Measurements from ENCODE around the gene DEFB132.

The DEFB132 gene

GRCh38 chr20:266596-267562 lies 9.4 kb downstream of the DEFB132 start:
- peak; percentile 86 for DNase-seq

- no peak for DNase-seq
Measured at GRCh38 chr20:270517-270916, 13.0 kb downstream of the DEFB132 start.

- DNase-seq: no peak
Measured at GRCh38 chr20:271069-271468, 13.5 kb downstream of the DEFB132 start.

GRCh38 chr20:271528-271927 lies 14.0 kb downstream of the DEFB132 start:
- DNase-seq: no peak

GRCh38 chr20:272718-273117 lies 15.2 kb downstream of the DEFB132 start:
- DNase-seq: no peak

- DNase-seq: no peak
Measured at GRCh38 chr20:273884-274283, 16.4 kb downstream of the DEFB132 start.

GRCh38 chr20:275791-276190 lies 18.3 kb downstream of the DEFB132 start:
- no peak for DNase-seq

- no peak for DNase-seq
Measured at GRCh38 chr20:276620-277495, 19.3 kb downstream of the DEFB132 start.

GRCh38 chr20:277496-277781 lies 19.9 kb downstream of the DEFB132 start:
- no peak for DNase-seq

GRCh38 chr20:278181-278580 lies 20.7 kb downstream of the DEFB132 start:
- DNase-seq: no peak

- DNase-seq: peak; percentile 62
Measured at GRCh38 chr20:278607-279571, 21.4 kb downstream of the DEFB132 start.

- no peak for DNase-seq
Measured at GRCh38 chr20:284172-284571, 26.6 kb downstream of the DEFB132 start.

- no peak for DNase-seq
Measured at GRCh38 chr20:286508-286907, 29.0 kb downstream of the DEFB132 start.

- no peak for DNase-seq
Measured at GRCh38 chr20:288956-289692, 31.6 kb downstream of the DEFB132 start.

GRCh38 chr20:289693-290083 lies 32.2 kb downstream of the DEFB132 start:
- DNase-seq: no peak

- DNase-seq: peak; percentile 89
Measured at GRCh38 chr20:290084-290831, 32.7 kb downstream of the DEFB132 start, which contains the start of gene C20orf96. TSS of gene C20orf96 (minus strand) at chr20:290750. CDS start at chr20:290610, 140 bp downstream.

GRCh38 chr20:294602-295001 lies 37.1 kb downstream of the DEFB132 start:
- DNase-seq: no peak

- no peak for DNase-seq
Measured at GRCh38 chr20:295804-296203, 38.3 kb downstream of the DEFB132 start.

- DNase-seq: peak; percentile 85
Measured at GRCh38 chr20:297098-297924, 39.8 kb downstream of the DEFB132 start, which contains the start of gene ZCCHC3. TSS of gene ZCCHC3 (plus strand) at chr20:297570. CDS start at chr20:297587, 17 bp downstream.

Data from CD4-positive, alpha-beta T cell treated with Interleukin-21 for 1 hour (primary cell).